Activated CD8-positive, alpha-beta T cell treated with anti-CD3 and anti-CD28 coated beads, Interleukin-2, amount 10 ng/mL, durations not matched to agents 7 days and 5 days (primary cell): ENCODE data around the gene CHTOP. TPM values are rescaled to one million over a fixed set of nuclear protein-coding genes. Genes with fewer than 3 reads are reported as not detected.

ENCODE experiments used
- ATAC-seq: fragments of 150-1000 bp; cut with Tn5 transposase; one replicate; pipeline ENCODE4 v1.10.0; 2021; ENCODE audit warnings: moderate library complexity
- CTCF ChIA-PET: fragments of 350-600 bp; sonication (Branson Sonifier 250); formaldehyde crosslinking; loops from one replicate; lab custom pipeline; 2021; ENCODE audit warnings: antibody characterized with exemption; lab: Charles Lee
- POLR2A ChIA-PET: fragments of 350-600 bp; sonication (Branson Sonifier 250); formaldehyde crosslinking; loops from one replicate; lab custom pipeline; 2021; ENCODE audit warnings: antibody characterized with exemption; lab: Charles Lee
- DNase-seq: peaks from one replicate; pipeline ENCODE4 v3.0.0-alpha.2; 2020
- H3K27ac Mint-ChIP-seq: one replicate; pipeline ENCODE4 v1.8.0; 2021; ENCODE audit warnings: mild to moderate bottlenecking, mixed read lengths
- H3K27me3 Mint-ChIP-seq: one replicate; pipeline ENCODE4 v1.8.0; 2021; ENCODE audit warnings: low read depth, mixed read lengths
- H3K36me3 Mint-ChIP-seq: one replicate; pipeline ENCODE4 v1.8.0; 2021; ENCODE audit warnings: low read depth, mixed read lengths
- H3K4me1 Mint-ChIP-seq: one replicate; pipeline ENCODE4 v1.8.0; 2021; ENCODE audit warnings: low read depth, mixed read lengths
- H3K4me3 Mint-ChIP-seq: one replicate; pipeline ENCODE4 v1.8.0; 2021; ENCODE audit warnings: mild to moderate bottlenecking, mixed read lengths
- H3K9me3 Mint-ChIP-seq: one replicate; pipeline ENCODE4 v1.8.0; 2022; ENCODE audit warnings: mixed read lengths; ENCODE audit not compliant: insufficient read depth
- total RNA-seq, 2 experiments: library from RNA; stranded (reverse); gene quantifications; one replicate each; pipeline ENCODE4 v1.2.3, GENCODE V29; 2021

Gene CHTOP
- total RNA-seq, 2 experiments from 2014 or later: 81.9 to 82.0 TPM

- no peak for DNase-seq
- no peak overlapping the region for H3K27ac Mint-ChIP-seq
- H3K9me3 Mint-ChIP-seq: no peaks in the 10 kb centered on the region
- ATAC-seq: no peak
- no peaks in the 10 kb centered on the region for H3K27me3 Mint-ChIP-seq
- peaks cover 15% of the 10 kb centered on the region for H3K4me1 Mint-ChIP-seq
- CTCF ChIA-PET: interaction anchor here (1.3 to 3.4 kb wide), 5 partner anchors 15 to 93 kb away, joined by 3 to 21 read pairs (median 5); no protein-coding TSS in a partner anchor
- POLR2A ChIA-PET: interaction anchor here (0.5 kb wide), 1 partner anchor 24 kb away, joined by 3 read pairs; the partner anchor contains the start of gene S100A13
- no peak overlapping the region for H3K4me3 Mint-ChIP-seq
- H3K36me3 Mint-ChIP-seq: no peaks in the 10 kb centered on the region
These were observed 31.1 kb upstream of the CHTOP start for GRCh38 chr1:153602749-153603148.

- Mint-ChIP-seq H3K36me3 (no peaks in the 10 kb centered on the region), H3K4me1 (peaks cover 6% of the 10 kb centered on the region), H3K4me3 (no peak overlapping the region), H3K9me3 (no peaks in the 10 kb centered on the region), H3K27me3 (no peaks in the 10 kb centered on the region), H3K27ac (no peak overlapping the region)
- ChIA-PET CTCF (interaction anchor here (1.3 kb wide), 2 partner anchors 10 to 12 kb away, joined by 3 to 5 read pairs; partner anchors contain the start of gene S100A14), POLR2A (no interaction called here)
- ATAC-seq (no peak), DNase-seq (no peak)
These were observed 27.7 kb upstream of the CHTOP start for GRCh38 chr1:153606194-153606593.

GRCh38 chr1:153607381-153607780, 26.5 kb upstream of the CHTOP start:
- DNase-seq (no peak), ATAC-seq (no peak)
- ChIA-PET POLR2A (interaction anchor here (0.9 kb wide), 1 partner anchor 30 kb away, joined by 3 read pairs; no protein-coding TSS in a partner anchor), CTCF (interaction anchor here (1.0 to 1.3 kb wide), 3 partner anchors 10 to 96 kb away, joined by 3 to 6 read pairs (median 5); partner anchors contain the start of gene S100A13)
- Mint-ChIP-seq H3K4me3 (no peak overlapping the region), H3K9me3 (no peaks in the 10 kb centered on the region), H3K27me3 (no peaks in the 10 kb centered on the region), H3K27ac (no peak overlapping the region), H3K36me3 (no peaks in the 10 kb centered on the region), H3K4me1 (peaks cover 2% of the 10 kb centered on the region)

- no peaks in the 10 kb centered on the region for H3K36me3 Mint-ChIP-seq
- H3K27me3 Mint-ChIP-seq: no peaks in the 10 kb centered on the region
- CTCF ChIA-PET: interaction anchor here (1.1 to 1.3 kb wide), 2 partner anchors 9 to 97 kb away, joined by 5 to 6 read pairs; no protein-coding TSS in a partner anchor
- no peaks in the 10 kb centered on the region for H3K4me1 Mint-ChIP-seq
- POLR2A ChIA-PET: interaction anchor here (0.9 kb wide), 1 partner anchor 31 kb away, joined by 3 read pairs; no protein-coding TSS in a partner anchor
- no peak for DNase-seq
- H3K4me3 Mint-ChIP-seq: no peak overlapping the region
- no peak for ATAC-seq
- no peak overlapping the region for H3K27ac Mint-ChIP-seq
- H3K9me3 Mint-ChIP-seq: no peaks in the 10 kb centered on the region
These were observed 25.7 kb upstream of the CHTOP start for GRCh38 chr1:153608089-153608682.

GRCh38 chr1:153608742-153609584, 24.9 kb upstream of the CHTOP start:
- ATAC-seq (no peak), DNase-seq (no peak)
- CTCF ChIA-PET: no interaction called here
- Mint-ChIP-seq H3K9me3 (no peaks in the 10 kb centered on the region), H3K27ac (no peak overlapping the region), H3K4me3 (no peak overlapping the region), H3K36me3 (no peaks in the 10 kb centered on the region), H3K27me3 (no peaks in the 10 kb centered on the region), H3K4me1 (no peaks in the 10 kb centered on the region)
- POLR2A ChIA-PET: no interaction called here

GRCh38 chr1:153609585-153609907, 24.3 kb upstream of the CHTOP start:
- H3K4me1 Mint-ChIP-seq: no peaks in the 10 kb centered on the region

GRCh38 chr1:153610334-153610733, 23.5 kb upstream of the CHTOP start:
- H3K36me3 Mint-ChIP-seq: no peaks in the 10 kb centered on the region
- ChIA-PET POLR2A (no interaction called here), CTCF (interaction anchor here (10.2 kb wide), 1 partner anchor 39 kb away, joined by 115 read pairs; no protein-coding TSS in a partner anchor)
- ATAC-seq: no peak
- H3K27me3 Mint-ChIP-seq: no peaks in the 10 kb centered on the region
- no peak for DNase-seq
- no peak overlapping the region for H3K4me3 Mint-ChIP-seq
- H3K9me3 Mint-ChIP-seq: no peaks in the 10 kb centered on the region
- H3K4me1 Mint-ChIP-seq: no peaks in the 10 kb centered on the region
- no peak overlapping the region for H3K27ac Mint-ChIP-seq

More at GRCh38 chr1:153609585-153609907, 24.3 kb upstream of the CHTOP start:
- no peaks in the 10 kb centered on the region for H3K36me3 Mint-ChIP-seq
- POLR2A ChIA-PET: no interaction called here
- ATAC-seq: no peak
- CTCF ChIA-PET: no interaction called here
- H3K27me3 Mint-ChIP-seq: no peaks in the 10 kb centered on the region
- no peak overlapping the region for H3K4me3 Mint-ChIP-seq
- no peak overlapping the region for H3K27ac Mint-ChIP-seq
- no peak for DNase-seq
- no peaks in the 10 kb centered on the region for H3K9me3 Mint-ChIP-seq

GRCh38 chr1:153610811-153611301, 23.0 kb upstream of the CHTOP start:
- ATAC-seq: no peak
- Mint-ChIP-seq H3K36me3 (no peaks in the 10 kb centered on the region), H3K27me3 (no peaks in the 10 kb centered on the region), H3K27ac (no peak overlapping the region), H3K4me3 (no peak overlapping the region), H3K4me1 (no peaks in the 10 kb centered on the region), H3K9me3 (no peaks in the 10 kb centered on the region)
- POLR2A ChIA-PET: no interaction called here
- CTCF ChIA-PET: interaction anchor here (1.7 to 10.2 kb wide), 2 partner anchors 16 to 39 kb away, joined by 5 to 115 read pairs; partner anchors contain the start of gene S100A13
- no peak for DNase-seq

GRCh38 chr1:153611356-153611755, 22.5 kb upstream of the CHTOP start:
- Mint-ChIP-seq H3K4me1 (no peaks in the 10 kb centered on the region), H3K27ac (no peak overlapping the region), H3K4me3 (no peak overlapping the region), H3K9me3 (no peaks in the 10 kb centered on the region), H3K36me3 (no peaks in the 10 kb centered on the region), H3K27me3 (no peaks in the 10 kb centered on the region)
- no peak for DNase-seq
- ChIA-PET POLR2A (no interaction called here), CTCF (interaction anchor here (0.7 to 10.2 kb wide), 4 partner anchors 16 to 101 kb away, joined by 3 to 115 read pairs (median 4); partner anchors contain the start of gene S100A13)
- ATAC-seq: no peak

- POLR2A ChIA-PET: interaction anchor here (0.6 kb wide), 1 partner anchor 31 kb away, joined by 3 read pairs; no protein-coding TSS in a partner anchor
- H3K4me3 Mint-ChIP-seq: no peak overlapping the region
- no peaks in the 10 kb centered on the region for H3K27me3 Mint-ChIP-seq
- ATAC-seq: no peak
- peaks cover under 1% of the 10 kb centered on the region for H3K4me1 Mint-ChIP-seq
- no peak for DNase-seq
- H3K36me3 Mint-ChIP-seq: no peaks in the 10 kb centered on the region
- no peaks in the 10 kb centered on the region for H3K9me3 Mint-ChIP-seq
- no peak overlapping the region for H3K27ac Mint-ChIP-seq
- CTCF ChIA-PET: interaction anchor here (0.7 to 10.2 kb wide), 5 partner anchors 15 to 102 kb away, joined by 3 to 115 read pairs (median 4); partner anchors contain the start of gene S100A13
These were observed 21.6 kb upstream of the CHTOP start for GRCh38 chr1:153612111-153612754.

GRCh38 chr1:153612755-153613331, 21.0 kb upstream of the CHTOP start, which contains the start of gene S100A16:
TSS of gene S100A16 (minus strand) at chr1:153613137. CDS start at chr1:153608151, 4,986 bp downstream.
- ATAC-seq (no peak), DNase-seq (no peak)
- CTCF ChIA-PET: interaction anchor here (0.9 to 10.2 kb wide), 4 partner anchors 14 to 80 kb away, joined by 3 to 115 read pairs (median 4); partner anchors contain the start of gene S100A13
- Mint-ChIP-seq H3K4me3 (no peak within 1 kb of the TSS), H3K36me3 (no peaks in the 10 kb centered on the region), H3K4me1 (peaks cover 7% of the 10 kb centered on the region), H3K27me3 (no peaks in the 10 kb centered on the region), H3K9me3 (no peaks in the 10 kb centered on the region), H3K27ac (no peak within 1 kb of the TSS)
- POLR2A ChIA-PET: interaction anchor here (0.6 kb wide), 1 partner anchor 32 kb away, joined by 3 read pairs; no protein-coding TSS in a partner anchor
